GM21526 (cell line): ENCODE data around the gene RNF130.
"Not testable (repeated sequence)": the region's sequence is repeated elsewhere in the genome, so short reads cannot be mapped to it uniquely, and the experiment has no call there.

Source experiments
- ATAC-seq: cut with Tn5 transposase; IDR thresholded peaks from one replicate; pipeline ENCODE4 v1.9.1; 2021; ENCODE audit warnings: moderate library complexity; ENCODE audit not compliant: unreplicated experiment, low FRiP score

Gene RNF130

DNA sequence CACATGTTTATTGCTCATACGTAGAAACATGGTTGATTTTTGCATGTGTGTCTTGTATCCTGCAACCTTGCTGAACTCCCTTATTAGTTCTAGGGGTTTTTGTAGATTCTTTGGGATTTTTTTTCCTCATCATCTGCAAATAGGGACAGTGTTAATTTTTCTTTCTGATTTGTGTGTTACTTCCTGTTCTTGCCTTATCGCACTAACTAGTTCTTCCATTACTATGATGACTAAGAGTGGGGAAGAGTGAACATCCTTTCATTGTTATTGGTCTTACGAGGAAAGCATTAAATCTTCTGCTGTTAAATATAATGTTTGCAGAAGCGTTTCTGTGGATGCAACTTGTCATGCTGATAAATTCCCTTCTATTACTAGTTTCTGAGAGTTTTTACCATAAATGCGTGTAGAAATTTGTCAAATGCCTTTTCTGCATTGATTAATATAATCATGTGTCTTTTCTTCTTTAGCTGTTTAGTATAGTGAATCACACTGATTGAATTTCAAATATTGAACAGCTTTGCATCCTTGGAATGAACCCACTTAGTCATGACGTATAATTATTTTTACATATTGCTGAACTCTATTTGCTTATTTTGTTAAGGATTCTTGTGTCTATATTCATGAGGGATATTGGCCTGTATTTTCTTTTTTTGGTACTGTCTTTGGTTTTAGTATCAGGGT, 32.1 kb upstream of the RNF130 start:
- no peak for ATAC-seq

DNA sequence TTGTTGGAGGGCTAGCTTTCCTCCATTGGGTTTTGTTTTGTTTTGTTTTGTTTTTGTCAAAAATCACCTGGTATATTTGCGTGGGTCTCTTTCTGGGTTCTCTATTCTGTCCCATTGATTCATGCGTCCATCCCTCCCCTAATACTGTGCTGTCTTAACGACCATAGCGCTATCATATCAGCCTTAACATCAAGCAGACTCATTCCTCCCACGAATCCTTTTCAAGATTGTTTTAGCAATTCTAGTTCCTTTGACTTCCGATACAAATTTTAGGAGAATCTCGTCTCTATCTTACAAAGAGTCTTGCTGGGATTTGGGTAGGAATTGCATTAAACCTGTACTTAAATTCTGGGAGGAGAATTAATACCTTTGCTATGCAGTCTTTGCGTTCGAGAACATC, 31.1 kb upstream of the RNF130 start:
- ATAC-seq = no peak

DNA sequence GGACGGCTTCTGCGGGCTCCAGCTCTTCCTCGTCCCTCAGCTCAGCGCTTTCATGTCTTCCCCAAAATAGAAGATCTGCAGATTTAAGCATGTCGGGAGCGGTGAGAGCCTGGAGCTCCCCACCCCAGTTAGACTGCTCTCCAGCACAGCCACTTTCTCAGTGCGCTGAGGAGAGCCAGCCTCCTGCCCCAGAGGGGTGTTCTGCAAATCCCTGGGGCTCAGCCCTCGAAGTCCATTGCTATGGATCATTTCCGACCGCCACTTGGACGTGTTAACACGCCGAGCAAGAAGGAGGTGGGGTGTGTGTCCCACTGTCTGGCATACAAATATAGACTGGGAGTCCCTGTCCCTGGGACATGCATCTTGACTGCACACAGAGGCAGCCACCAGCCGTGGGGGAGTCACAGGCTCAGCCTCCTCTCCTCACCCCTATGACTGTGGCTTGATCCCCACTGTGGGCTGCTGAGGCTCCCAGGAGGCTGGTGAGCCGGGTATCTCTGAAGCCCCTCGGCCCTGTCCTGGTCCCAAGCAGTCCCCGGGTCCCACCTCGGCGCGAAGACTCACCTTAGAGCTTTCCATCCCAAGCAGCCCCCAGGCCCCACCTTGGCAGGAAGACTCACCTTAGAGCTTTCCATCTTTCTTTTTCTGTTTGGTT, 30.0 kb upstream of the RNF130 start:
- no peak for ATAC-seq

DNA sequence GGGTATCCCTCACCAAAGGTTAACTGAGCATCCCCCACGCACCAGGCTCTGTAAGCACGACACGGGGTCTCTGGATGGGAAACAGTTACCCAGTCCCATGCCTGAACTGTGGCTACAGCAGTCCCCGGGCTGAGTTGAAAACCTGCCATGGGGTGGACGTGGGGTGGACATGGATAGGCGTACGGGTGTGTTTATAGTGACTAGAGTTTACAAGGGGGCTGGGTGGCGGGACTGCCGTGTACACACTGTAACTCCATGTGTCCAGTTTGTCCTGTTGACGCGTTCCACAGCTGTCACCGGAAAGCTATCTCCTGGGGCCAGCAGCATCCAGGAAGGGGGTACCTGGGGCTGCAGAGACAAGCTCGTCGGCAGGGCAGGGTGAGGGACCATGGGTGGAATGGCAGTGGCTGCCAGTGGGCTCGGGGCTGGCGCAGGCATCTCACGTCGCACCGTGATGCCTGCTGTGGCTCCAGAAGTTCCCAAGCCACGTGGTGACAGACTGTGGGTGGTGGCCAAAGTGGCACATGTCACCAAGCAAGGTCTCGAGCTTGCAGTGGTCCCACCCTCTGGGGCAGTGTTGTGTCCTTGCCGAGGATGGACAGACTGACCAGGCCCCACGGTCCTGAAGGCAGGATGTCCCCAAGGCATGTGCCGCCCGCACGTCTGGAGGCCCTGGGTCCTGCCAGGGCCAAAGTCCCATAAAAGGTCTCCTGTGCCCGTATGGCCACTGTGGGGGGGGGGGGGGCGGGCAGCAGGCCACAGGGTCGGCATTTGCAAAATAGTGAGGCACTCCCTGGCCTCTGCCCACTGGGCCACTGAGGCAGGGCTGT, 29.3 kb upstream of the RNF130 start:
- ATAC-seq = no peak

DNA sequence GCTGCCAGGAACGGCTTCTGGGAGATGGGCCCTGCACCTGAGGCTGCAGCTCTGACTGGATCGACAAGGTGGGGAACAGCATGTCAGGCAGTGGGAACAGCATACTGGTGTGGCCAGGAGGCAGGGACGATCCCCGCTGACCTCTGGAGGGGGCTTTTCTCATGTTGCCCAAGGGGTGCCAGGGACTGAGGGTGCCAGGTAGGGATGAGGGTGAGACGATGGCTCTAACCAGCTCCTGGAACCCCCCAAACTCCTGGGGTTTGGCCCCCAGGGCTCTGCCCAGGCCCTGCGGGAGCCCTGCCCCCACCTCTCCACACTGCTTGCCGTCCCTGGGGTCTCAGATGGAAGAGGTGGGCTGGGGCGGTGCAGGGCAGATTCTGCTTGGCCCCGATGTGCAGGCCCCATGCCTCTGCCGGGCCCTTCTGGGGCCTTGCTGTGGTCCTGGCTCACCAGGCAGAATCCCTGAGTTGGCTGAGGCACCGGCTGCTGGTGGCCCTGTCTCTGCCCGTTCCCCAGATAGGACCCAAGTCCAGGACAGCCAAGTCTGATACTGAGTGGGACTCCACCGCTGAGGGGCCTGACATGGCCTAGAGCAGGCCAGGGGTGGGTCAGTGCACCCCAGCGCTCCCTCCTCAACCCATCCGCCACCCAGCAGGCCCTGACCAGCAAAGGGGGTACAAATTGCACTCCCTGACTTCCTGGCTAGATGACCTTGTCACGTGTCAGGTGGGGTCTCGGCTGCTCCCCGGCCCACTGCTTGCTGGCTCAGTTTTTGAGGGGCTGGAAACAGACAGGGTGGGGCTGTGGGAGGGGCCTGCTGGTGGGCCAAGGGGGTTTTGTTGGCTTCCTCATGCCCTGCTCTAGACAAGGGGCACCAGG, 28.4 kb upstream of the RNF130 start:
- ATAC-seq = no peak

DNA sequence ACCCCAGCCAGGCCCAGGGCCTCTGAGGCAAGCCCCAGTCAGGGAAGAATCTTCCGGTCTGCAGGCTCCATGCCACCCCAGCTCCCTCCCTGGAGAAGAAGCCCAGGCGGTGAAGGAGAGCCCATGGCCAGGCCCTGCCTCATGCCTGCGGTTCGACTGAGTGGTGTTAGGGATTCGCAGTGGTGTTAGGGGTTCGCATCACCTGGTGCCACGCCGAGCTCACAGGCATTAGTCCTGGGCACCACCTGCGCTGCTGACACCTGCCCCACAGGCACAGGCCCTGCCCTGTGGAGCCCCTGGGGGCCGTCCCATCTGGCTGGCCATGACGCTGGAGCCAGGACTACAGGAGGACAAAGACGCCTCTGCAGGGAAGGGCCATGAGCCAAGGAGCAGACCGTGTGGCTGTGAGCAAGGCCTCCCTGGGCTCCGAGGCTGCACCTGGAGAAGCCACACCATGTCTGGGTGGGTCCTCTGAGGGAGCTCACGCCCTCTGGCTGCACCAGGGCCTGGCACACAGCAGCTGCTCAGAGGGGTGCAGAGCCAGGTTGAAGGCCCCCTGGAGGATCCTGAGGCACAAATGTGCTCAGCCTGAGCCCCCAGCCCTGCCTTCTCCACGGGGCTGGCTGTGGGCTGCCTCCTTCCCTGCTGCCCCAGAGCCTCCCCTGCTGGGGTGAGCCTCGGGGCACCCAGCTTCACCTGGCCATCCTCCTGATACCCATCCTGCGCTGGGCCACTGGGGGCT, 27.6 kb upstream of the RNF130 start:
- no peak for ATAC-seq

DNA sequence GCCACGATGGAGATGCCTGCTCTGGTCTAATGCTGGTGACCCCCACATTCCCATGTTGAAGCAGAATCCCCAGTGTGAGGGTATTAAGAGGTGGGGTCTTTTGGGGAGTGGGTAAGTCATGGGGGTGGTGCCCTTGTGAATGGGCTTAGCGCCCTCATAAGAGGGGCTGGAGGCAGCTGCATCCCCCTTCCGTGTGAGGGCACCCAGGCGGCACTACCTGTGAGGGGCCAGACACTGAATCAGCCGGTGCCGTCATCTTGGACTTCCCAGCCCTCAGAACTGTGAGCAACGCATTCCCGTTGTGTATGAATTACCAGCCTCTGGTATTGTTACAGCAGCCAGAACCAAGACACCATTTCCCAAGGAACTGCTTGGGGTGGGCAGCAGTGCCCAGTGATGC, 27.0 kb upstream of the RNF130 start:
- no peak for ATAC-seq

DNA sequence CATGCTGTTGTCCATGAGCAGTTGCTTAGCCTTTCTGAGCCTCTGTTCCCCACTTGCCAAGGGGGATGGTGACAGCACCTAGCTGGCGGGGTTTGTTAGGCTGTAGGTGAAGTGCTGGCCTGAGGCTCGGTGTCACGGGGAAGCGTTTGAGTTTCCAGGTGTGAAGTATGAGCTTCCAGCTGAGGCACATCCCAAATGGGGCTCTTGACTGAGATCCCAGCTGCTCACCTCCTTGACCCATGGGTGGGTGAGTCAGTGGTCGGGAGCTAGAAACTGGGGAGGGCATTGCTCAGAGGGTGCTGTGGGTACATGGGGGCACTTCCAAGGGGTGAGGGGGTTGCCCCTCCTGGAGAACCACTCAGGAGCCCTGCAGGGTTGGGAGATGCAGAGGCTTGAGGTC, 26.4 kb upstream of the RNF130 start:
- ATAC-seq = no peak

DNA sequence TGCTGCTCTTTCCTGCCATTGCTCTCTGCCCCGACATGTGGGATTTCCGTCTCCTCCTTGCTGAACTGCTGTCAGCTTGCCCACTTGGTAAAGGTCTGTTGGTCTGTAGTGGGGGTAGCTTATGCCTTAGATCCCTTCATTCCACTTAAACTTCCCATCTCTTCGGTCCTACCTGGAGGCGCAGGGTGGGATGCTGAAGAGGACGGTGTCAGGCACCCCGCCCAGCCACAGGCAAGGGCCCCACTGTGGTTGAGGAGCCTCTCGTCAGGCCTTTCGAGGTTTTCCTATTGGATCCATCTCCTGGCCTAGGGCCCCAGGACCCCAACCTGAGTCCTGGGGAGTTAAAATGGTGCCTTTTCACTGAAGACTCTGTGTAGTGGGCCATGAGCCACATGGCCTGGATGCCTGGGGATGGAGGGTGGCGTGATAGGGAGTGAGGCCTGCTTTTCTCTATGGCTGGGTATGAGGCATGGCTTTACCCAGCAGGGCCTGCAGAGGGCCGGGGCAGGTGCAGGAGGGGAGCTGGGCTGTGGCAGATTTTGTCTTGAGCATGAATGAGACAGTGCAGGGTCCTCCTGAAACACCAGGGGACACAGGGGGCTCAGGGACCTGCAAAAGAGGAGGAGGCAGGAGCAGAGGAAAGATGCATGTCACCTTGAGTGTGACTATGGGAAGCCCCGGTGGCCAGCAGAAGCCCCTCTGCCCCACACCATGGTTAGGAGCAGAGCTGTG, 25.8 kb upstream of the RNF130 start:
- ATAC-seq = no peak

DNA sequence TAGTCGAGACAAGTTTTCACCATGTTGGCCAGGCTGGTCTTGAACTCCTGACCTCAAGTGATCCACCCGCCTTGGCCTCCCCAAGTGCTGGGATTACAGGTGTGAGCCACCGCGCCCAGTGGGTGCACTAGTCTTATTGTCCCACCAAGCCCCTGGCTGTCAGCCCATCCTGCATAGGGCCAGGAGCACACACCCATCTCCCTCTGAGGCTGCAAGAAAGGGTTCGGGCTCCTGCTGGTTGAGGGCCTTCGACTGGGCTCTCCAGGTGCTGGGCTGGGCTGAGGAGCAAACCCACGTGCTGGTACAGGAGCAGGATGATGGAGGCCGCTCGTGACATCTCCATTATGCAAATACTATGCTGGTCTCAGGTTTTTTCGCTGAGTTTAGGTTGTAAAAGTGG, 25.1 kb upstream of the RNF130 start:
- ATAC-seq = no peak

DNA sequence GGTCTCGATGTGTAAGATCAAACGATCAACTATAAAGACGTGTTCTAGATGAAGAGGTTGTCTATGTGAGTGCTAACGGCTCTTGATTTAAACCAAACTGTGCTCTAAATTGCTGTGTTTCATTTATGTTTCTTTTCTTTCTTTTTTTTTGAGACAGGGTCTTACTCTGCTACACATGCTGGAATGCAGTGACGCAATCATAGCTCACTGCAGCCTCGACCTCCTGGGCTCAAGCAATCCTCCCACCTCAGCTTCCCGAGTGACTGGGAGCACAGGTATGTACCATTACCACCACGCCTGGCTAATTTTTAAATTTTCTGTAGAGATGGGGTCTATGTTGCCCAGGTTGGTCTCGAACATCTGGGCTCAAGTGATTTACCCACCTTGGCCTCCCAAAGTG, 24.0 kb upstream of the RNF130 start:
- no peak for ATAC-seq

DNA sequence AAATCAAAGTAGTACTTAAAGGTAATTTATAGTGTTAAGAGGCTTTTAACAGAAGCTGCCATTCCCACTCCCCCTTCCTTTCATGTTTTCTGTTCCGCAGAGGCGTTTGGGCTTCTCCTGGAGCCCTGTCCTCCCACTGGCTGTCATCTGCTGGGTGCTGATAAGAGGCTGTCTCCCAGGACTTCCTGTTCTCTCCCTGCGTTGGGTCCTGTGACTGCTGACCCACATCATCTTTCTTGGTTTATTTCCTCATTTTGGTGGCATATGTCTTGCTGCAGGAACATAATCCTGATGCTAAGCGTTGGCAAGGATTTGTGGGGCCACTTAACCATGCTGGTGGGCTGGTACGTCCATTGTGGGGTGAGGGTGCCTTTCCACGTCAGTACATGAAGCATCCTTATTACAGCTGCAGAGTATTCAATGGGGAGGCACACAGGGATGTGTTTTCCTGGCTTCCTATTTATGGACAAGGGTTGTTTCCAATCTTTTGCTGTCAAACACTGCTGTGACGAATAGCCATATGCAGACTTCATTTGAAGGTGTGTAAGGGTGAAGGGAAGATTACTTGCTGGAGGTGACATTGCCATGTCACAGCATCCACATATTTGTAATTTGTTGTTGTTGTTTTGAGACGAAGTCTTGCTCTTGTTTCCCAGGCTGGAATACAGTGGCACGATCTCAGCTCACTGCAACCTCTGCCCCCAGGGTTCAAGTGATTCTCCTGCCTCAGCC, 22.3 kb upstream of the RNF130 start:
- ATAC-seq = no peak

DNA sequence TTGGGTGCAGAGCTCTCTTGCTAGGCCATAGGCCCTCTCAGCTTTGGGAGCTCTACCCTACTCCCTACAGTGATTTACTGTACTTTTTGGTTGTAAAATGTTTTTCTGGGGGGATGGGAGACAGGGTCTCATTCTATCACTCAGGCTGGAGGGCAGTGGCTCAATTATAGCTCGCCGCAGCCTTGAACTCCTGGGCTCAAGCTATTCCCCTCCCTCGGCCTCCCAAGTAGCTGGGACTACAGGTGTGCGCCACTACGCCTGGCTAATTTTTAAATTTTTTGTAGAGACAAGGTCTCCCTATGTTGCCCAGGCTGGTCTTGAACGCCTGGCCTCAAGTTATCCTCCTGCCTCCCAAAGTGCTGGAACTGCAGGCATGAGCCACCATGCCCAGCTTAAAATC, 21.7 kb upstream of the RNF130 start:
- no peak for ATAC-seq

DNA sequence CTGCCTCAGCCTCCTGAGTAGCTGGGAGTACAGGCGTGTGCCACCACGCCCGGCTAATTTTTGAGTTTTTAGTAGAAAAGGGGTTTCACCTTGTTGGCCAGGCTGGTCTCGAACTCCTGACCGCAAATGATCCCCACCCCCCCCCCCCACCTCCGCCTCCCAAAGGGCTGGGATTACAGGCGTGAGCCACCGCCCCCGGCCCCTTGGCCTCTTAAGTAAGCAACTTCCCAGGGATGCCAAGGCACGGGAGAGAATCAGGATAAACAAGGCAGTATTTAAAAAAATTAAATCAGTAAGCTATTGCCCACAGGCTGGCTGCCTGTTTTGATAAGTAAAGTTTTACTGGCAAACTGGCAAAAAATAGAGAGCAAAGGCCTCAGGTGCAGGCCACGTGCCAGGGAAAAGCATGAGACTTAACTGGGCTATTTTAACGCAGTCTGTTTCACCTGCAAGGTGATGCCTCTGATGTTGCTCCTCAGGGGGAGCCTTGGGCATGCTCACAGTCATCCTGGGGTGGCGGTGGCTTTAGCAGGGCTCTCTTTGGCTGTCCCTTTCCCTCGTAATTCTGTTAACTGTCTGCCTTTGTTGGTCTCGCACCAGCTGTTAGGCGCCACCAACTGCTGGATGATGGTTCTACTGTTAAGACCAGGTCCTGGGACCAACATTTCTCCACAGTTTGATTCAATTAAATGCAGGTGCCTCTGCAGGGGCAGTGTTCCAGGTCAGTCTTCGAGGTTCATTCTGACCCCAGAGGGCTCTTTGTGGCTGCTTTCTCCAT, 19.4 kb upstream of the RNF130 start:
- ATAC-seq = no peak

DNA sequence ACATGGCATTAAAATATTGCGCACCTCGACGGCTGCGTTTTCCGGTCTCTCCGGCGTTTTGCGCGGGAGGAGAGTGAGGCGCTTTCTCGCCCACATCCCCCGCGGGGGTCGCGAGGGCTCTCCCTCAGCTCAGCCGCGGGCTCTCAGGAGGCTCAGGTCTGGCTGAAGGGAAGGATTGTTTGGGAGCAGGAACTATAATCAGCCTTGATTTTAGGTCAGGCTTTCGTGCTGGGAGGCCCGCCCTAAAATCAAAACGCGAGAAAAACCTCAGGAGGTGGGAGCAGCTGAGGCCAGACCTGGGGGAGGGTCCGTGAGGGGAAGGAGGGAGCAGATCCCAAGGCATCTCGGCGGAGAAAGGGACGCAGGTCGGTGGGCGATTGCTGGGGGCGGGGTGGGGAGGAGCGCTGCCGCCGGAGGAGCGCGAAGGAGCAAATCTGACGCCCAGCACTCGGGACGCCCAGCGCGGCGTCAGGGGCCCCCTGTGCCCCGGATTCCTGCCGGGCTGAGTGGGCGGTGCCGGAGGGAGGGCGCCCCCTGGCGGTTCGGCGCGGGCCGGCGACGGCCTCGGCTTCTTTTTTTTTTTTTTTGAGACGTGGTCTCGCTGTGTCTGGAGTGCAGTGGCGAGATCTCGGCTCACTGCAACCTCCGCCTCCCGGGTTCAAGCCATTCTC, 18.7 kb upstream of the RNF130 start:
- ATAC-seq = peak; percentile 75

DNA sequence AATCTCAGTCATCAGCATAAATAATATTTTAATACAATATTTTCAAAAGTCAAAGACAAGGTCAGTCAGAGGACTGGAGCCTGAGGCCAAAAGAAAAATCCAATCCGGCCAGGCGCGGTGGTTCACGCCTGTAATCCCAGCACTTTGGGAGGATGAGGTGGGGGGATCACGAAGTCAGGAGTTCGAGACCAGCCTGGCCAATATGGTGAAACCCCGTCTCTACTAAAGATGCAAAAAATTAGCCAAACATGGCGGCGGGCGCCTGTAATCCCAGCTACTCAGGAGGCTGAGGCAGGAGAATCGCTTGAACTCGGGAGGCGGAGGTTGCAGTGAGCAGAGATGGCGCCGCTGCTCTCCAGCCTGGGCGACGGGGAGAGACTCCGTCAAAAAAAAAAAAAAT, 18.1 kb upstream of the RNF130 start:
- not testable (repeated sequence) for ATAC-seq

DNA sequence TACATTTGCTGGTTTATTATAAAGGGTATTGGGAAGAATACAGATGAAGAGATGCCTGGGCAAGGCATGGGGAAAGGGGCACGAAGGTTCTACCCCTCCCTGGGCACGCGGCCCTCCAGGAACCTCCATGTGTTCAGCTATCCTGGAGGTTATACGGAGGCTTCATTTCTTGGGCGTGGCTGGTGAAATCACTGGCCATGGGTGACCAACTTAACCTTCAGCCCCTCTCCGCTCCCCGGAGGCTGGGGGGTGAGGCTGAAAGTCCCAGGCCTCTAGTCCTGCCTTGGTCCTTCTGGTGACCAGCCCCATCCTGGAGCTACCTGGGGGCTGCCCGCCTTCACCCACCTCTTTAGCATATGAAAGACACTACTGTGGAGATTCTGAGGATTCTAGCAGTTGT, 17.0 kb upstream of the RNF130 start:
- ATAC-seq = no peak
